Peyer's patch (tissue), 4 donors: Measurements from ENCODE around the gene LRFN4.

Source experiments
- POLR2A ChIP-seq, 2 donors: fragments of 450-650 bp; IDR thresholded peaks; one replicate each; pipeline ENCODE4 v1.5.1; 2017; ENCODE audit warnings: antibody characterized with exemption in 2 of 2, mild to moderate bottlenecking in 2 of 2, moderate library complexity in 2 of 2
- TF ChIP-seq, protein P1 (sequence below), 6 experiments: fragments of 450-650 bp in 4 of 6; fragments of 200-600 bp in 2 of 6; sonication (generic) in 1 of 6; IDR thresholded peaks; one replicate each; pipeline ENCODE4 v1.5.1; 2017 to 2019; ENCODE audit warnings: antibody characterized with exemption in 6 of 6, mild to moderate bottlenecking in 3 of 6, moderate library complexity in 1 of 6

DNA sequence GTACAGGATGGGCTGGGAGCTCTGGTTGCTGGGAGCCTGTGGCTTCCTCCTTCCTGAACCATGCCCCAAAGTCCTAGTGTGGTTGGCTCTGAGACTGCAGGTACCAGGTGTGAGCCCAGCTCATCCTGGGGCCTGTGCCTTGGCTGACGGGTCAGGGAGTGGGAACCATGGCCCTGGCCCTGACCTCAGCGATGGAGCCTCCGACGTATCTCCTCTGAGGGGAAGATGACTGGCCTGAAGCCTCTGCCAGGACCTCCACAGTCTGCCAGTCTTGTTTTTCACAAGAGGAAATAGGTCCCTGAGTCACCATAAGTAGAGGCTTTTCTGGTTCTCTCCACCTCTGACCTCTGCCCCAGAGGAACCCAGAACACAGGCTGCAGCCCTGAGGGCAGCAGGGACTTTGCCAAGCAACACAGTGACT lies 10.2 kb upstream of the LRFN4 start:
- TF ChIP-seq, protein P1, sequence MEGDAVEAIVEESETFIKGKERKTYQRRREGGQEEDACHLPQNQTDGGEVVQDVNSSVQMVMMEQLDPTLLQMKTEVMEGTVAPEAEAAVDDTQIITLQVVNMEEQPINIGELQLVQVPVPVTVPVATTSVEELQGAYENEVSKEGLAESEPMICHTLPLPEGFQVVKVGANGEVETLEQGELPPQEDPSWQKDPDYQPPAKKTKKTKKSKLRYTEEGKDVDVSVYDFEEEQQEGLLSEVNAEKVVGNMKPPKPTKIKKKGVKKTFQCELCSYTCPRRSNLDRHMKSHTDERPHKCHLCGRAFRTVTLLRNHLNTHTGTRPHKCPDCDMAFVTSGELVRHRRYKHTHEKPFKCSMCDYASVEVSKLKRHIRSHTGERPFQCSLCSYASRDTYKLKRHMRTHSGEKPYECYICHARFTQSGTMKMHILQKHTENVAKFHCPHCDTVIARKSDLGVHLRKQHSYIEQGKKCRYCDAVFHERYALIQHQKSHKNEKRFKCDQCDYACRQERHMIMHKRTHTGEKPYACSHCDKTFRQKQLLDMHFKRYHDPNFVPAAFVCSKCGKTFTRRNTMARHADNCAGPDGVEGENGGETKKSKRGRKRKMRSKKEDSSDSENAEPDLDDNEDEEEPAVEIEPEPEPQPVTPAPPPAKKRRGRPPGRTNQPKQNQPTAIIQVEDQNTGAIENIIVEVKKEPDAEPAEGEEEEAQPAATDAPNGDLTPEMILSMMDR (IDR thresholded peaks at IDR 0.05): no peak
- TF ChIP-seq POLR2A (IDR thresholded peaks at IDR 0.05): no peak
